Activated T-cell treated with anti-CD3 and anti-CD28 coated beads, Interleukin-2, amount 50 U/mL, for 24 hours (primary cell): ENCODE measurements around the gene SORL1-AS1.
A peak's percentile ranks its signal among the peaks of the same experiment; 100 is the strongest.
"Not testable (repeated sequence)": the region's sequence is repeated elsewhere in the genome, so short reads cannot be mapped to it uniquely, and the experiment has no call there.

Experiments used
- DNase-seq: peaks from one replicate; pipeline ENCODE4 v3.0.0-alpha.2; 2020
- H3K27ac Mint-ChIP-seq: 2 replicates; pipeline ENCODE4 v1.8.0; 2020; ENCODE audit warnings: mild to moderate bottlenecking, mixed read lengths
- H3K27me3 Mint-ChIP-seq: 2 replicates; pipeline ENCODE4 v1.8.0; 2020; ENCODE audit warnings: mixed read lengths
- H3K36me3 Mint-ChIP-seq: 2 replicates; pipeline ENCODE4 v1.8.0; 2020; ENCODE audit warnings: low read depth, mixed read lengths
- H3K4me1 Mint-ChIP-seq: 2 replicates; pipeline ENCODE4 v1.8.0; 2020; ENCODE audit warnings: low read depth, mixed read lengths
- H3K4me3 Mint-ChIP-seq: 2 replicates; pipeline ENCODE4 v1.8.0; 2020; ENCODE audit warnings: mild to moderate bottlenecking, moderate library complexity, mixed read lengths
- H3K9me3 Mint-ChIP-seq: 2 replicates; pipeline ENCODE4 v1.8.0; 2020; ENCODE audit warnings: mixed read lengths

SORL1-AS1 gene

DNA sequence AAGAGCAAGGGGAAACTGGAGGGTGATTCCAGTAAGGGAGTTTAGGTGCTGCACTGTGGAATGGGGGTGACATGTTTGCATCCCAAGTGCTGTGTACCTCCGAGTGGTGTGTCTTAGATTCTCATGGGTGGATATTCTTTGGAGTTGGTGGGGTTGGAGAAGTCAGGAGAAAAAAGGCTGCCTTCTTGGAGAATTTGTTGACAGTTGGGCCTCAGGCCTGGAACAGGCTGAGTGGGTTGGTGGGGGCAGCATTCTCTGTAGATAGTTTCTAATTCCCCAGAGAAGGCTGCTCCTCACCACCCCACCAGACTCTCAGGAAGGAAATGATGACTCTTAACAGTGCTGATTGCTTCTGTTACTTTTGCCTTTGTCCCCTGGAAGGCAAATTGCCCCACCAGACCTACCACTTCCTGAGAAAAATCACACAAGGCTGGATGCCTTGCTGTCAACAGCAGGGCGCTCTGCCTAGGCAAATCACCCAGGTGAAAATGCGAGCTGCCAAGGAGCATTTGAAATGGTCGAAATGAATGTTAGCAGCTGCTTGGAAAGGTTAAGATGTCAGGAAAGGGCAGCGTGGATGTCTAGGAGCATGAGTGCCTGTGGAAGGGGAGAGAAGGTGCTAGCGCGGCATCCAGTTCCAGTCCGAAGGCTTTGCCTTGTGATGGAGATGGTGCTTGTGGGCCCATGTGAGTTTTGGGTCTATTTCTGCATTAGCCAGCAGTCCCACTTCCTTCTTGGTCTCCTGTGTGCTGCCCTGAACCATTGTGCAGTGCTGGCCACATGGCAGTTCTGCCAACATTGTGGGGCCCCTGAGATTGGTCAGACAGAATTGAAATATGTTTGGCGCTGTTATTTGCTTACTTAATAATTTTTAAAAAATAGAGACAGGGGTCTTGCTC is 29.7 kb upstream of the SORL1-AS1 start:
- H3K36me3 Mint-ChIP-seq: peaks cover 54% of the 10 kb centered on the region
- no peaks in the 10 kb centered on the region for H3K27me3 Mint-ChIP-seq
- H3K4me3 Mint-ChIP-seq: peak overlapping the region; percentile 64
- no peaks in the 10 kb centered on the region for H3K9me3 Mint-ChIP-seq
- H3K4me1 Mint-ChIP-seq: peaks cover 73% of the 10 kb centered on the region
- peak; percentile 67 for DNase-seq
- H3K27ac Mint-ChIP-seq: peak overlapping the region; percentile 93

DNA sequence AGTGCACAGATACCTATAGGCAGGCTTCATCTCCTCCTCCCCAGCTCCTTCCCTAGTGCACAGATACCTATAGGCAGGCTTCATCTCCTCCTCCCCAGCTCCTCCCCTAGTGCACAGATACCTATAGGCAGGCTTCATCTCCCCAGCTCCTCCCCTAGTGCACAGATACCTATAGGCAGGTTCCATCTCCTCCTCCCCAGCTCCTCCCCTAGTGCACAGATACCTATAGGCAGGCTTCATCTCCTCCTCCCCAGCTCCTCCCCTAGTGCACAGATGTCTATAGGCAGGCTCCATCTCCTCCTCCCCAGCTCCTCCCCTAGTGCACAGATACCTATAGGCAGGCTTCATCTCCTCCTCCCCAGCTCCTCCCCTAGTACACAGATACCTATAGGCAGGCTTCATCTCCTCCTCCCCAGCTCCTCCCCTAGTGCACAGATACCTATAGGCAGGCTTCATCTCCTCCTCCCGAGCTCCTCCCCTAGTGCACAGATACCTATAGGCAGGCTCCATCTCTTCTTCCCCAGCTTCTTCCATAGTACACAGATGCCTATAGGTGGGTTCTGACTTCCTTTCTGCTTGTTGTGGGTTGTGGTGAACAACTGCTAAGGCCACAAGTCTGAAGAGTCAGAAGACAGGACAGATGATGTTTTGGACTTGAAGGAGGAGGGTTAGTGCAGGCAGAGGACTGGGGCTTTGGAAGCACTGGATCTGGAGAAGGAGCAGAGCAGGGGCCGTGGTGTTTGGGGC is 28.9 kb upstream of the SORL1-AS1 start:
- Mint-ChIP-seq H3K36me3 (peaks cover 53% of the 10 kb centered on the region), H3K4me1 (peaks cover 77% of the 10 kb centered on the region), H3K4me3 (peak overlapping the region; percentile 64), H3K27ac (peak overlapping the region; percentile 93)
- not testable (repeated sequence) for DNase-seq, H3K9me3 Mint-ChIP-seq, H3K27me3 Mint-ChIP-seq

GRCh38 chr11:121479698-121480238 is 27.0 kb upstream of the SORL1-AS1 start:
- no peak for DNase-seq
- peaks cover 53% of the 10 kb centered on the region for H3K36me3 Mint-ChIP-seq
- no peak overlapping the region for H3K4me3 Mint-ChIP-seq
- peak overlapping the region; percentile 16 for H3K27ac Mint-ChIP-seq
- H3K27me3 Mint-ChIP-seq: no peaks in the 10 kb centered on the region
- peaks cover 80% of the 10 kb centered on the region for H3K4me1 Mint-ChIP-seq
- H3K9me3 Mint-ChIP-seq: no peaks in the 10 kb centered on the region

DNA sequence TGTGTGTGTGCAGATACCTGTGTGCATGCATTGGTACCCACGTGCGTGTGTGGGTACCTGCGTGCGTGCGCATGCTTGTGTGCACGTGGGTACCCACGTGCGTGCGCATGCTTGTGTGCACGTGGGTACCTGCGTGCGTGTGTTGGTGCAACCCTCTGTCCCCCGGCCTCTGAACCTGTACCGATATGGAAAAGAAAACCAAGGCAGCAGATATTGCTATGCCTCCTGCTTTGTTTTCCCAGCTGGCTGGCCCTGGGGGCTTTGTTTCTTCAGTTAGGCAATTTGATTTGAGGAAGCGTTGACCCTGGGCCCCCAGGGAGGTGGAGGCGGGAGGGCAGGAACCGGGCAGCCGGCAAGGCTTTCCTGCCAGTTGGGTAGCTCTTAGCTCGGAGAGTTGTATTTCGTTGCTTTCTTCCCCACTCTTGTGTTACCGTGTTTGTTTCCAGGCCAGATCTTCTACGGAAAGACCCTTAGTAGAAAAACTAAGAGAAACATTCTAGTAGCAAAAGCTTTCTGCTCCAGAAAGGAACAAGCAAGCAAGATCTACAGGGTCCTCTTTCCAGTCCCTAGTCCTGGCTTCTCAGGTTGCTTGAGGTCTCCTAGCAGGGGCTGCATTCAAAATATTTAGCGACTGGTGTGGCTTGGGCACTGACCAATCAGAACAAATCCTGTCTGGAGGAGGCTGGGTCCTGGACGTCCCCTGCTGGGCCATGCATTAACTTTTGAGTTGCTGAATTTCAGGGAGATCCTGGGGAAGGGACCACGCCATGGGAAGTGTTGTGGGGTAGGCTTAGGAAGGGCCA is 26.3 kb upstream of the SORL1-AS1 start:
- H3K27ac Mint-ChIP-seq: peak overlapping the region; percentile 16
- H3K4me1 Mint-ChIP-seq: peaks cover 82% of the 10 kb centered on the region
- H3K4me3 Mint-ChIP-seq: no peak overlapping the region
- H3K36me3 Mint-ChIP-seq: peaks cover 53% of the 10 kb centered on the region
- H3K27me3 Mint-ChIP-seq: no peaks in the 10 kb centered on the region
- H3K9me3 Mint-ChIP-seq: no peaks in the 10 kb centered on the region
- no peak for DNase-seq

GRCh38 chr11:121478226-121478894 is 25.6 kb upstream of the SORL1-AS1 start:
- H3K27ac Mint-ChIP-seq: peak overlapping the region; percentile 18
- no peaks in the 10 kb centered on the region for H3K27me3 Mint-ChIP-seq
- no peak for DNase-seq
- peaks cover 50% of the 10 kb centered on the region for H3K36me3 Mint-ChIP-seq
- peaks cover 81% of the 10 kb centered on the region for H3K4me1 Mint-ChIP-seq
- H3K9me3 Mint-ChIP-seq: no peaks in the 10 kb centered on the region
- H3K4me3 Mint-ChIP-seq: no peak overlapping the region

DNA sequence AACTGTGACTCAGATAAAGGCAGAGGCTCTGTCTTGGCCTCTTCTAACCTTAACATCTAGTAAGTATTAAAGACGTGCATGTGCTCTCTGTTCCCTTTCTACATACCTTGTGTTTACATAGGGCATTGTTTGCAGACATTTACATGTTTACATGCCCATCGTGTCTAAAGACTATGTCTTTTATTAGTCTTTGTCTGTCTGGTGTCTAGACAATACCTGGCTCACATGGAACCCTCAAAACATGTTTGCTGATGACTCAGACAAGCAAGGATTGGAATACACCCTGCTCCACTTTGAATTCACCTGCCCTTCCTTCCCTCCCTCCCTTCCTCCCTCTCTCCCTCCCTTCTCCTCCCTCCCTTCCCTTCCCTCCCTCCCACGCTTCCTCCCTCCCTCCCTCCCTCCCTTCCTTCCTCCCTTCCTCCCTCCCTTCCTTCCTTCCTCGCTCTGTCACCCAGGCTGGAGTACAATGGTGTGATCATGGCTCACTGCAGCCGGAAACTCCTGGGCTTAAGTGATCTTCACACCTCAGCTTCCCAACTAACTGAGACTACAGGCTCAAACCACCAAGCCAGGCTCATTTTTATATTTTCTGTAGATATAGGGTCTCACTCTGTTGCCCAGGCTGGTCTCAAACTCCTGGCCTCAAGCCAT is 23.7 kb upstream of the SORL1-AS1 start:
- no peaks in the 10 kb centered on the region for H3K27me3 Mint-ChIP-seq
- peak overlapping the region; percentile 80 for H3K27ac Mint-ChIP-seq
- H3K4me3 Mint-ChIP-seq: no peak overlapping the region
- peaks cover 65% of the 10 kb centered on the region for H3K36me3 Mint-ChIP-seq
- peaks cover 83% of the 10 kb centered on the region for H3K4me1 Mint-ChIP-seq
- no peak for DNase-seq
- H3K9me3 Mint-ChIP-seq: no peaks in the 10 kb centered on the region

DNA sequence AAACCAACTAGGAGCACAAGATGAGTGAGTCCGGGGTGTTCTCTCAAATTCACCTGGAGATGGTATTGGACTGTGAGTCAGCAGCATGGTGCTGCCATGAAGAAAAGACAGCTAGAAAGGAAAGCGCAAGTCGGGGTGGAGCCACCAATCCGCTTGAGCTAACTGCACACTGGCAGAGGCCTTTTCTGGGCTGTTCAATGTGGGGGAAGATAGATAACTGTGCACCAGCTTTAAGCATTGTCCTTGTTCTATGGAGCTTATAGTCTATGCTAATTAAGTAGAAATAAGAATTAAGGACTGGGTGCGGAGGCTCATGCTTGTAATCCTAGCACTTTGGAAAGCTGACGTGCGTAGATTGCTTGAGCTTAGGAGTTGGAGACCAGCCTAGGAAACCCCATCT is 21.9 kb upstream of the SORL1-AS1 start:
- peaks cover 92% of the 10 kb centered on the region for H3K4me1 Mint-ChIP-seq
- peak overlapping the region; percentile 57 for H3K27ac Mint-ChIP-seq
- no peaks in the 10 kb centered on the region for H3K9me3 Mint-ChIP-seq
- no peak for DNase-seq
- no peaks in the 10 kb centered on the region for H3K27me3 Mint-ChIP-seq
- peaks cover 78% of the 10 kb centered on the region for H3K36me3 Mint-ChIP-seq
- H3K4me3 Mint-ChIP-seq: no peak overlapping the region

DNA sequence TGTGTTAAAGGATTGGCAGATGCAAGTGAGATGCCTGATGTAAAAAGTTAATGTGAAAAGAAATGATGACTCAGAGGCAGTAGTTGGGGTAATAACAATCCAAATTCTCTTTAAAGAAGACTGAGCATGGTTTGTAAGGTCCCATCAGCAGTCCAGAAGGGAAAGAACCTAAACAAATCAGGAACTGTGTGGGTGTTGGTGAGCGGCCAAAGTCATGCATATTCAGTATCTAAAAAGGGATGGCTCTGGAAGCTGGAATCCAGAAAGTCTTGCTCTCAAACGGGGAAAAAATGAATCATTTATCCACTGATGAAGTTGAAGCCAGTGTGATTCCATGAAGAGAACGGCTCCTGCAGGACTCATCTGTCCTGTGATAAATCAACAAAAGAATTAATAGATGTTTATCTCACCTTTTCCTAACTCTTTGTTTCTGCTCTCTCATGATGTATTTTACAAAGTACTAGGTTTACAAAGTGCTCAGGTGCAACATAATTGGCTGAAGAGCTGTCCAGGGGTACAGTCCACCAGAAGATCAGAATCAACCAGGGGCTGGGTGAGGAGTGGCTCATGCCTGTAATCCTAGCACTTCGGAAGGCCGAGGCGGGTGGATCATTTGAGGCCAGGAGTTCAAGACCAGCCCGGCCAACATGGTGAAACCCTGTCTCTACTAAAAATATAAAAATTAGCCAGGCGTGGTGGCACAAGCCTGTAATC is 20.5 kb upstream of the SORL1-AS1 start:
- H3K27me3 Mint-ChIP-seq: no peaks in the 10 kb centered on the region
- no peaks in the 10 kb centered on the region for H3K9me3 Mint-ChIP-seq
- peaks cover 73% of the 10 kb centered on the region for H3K36me3 Mint-ChIP-seq
- H3K4me1 Mint-ChIP-seq: peaks cover 93% of the 10 kb centered on the region
- peak overlapping the region; percentile 86 for H3K27ac Mint-ChIP-seq
- no peak for DNase-seq
- peak overlapping the region; percentile 8 for H3K4me3 Mint-ChIP-seq

- peak overlapping the region; percentile 86 for H3K27ac Mint-ChIP-seq
- H3K27me3 Mint-ChIP-seq: no peaks in the 10 kb centered on the region
- H3K36me3 Mint-ChIP-seq: peaks cover 69% of the 10 kb centered on the region
- peak overlapping the region; percentile 8 for H3K4me3 Mint-ChIP-seq
- peaks cover 96% of the 10 kb centered on the region for H3K4me1 Mint-ChIP-seq
- H3K9me3 Mint-ChIP-seq: no peaks in the 10 kb centered on the region
- DNase-seq: no peak
Measured at GRCh38 chr11:121472312-121472711, 19.5 kb upstream of the SORL1-AS1 start.

- DNase-seq: no peak
- H3K4me3 Mint-ChIP-seq: no peak overlapping the region
- H3K9me3 Mint-ChIP-seq: no peaks in the 10 kb centered on the region
- H3K27ac Mint-ChIP-seq: peak overlapping the region; percentile 86
- no peaks in the 10 kb centered on the region for H3K27me3 Mint-ChIP-seq
- H3K36me3 Mint-ChIP-seq: peaks cover 61% of the 10 kb centered on the region
- peaks cover 97% of the 10 kb centered on the region for H3K4me1 Mint-ChIP-seq
Measured at GRCh38 chr11:121471167-121471566, 18.4 kb upstream of the SORL1-AS1 start.

DNA sequence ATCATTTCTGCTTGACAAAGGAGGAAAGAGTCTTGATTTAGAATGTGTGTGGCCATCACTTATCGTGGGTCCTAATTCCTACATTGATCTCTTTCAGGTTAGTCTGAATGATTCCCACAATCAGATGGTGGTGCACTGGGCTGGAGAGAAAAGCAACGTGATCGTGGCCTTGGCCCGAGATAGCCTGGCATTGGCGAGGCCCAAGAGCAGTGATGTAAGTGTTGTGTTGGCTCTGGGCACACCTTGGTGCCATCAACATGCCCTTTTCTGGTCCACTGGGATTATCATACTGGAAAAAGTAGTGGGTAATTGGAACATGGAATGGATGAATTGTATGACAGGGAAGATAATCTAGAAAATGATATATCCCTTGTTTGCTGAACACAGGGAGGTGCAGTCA is 17.1 kb upstream of the SORL1-AS1 start:
- Mint-ChIP-seq H3K27ac (peak overlapping the region; percentile 99), H3K27me3 (no peaks in the 10 kb centered on the region), H3K9me3 (no peaks in the 10 kb centered on the region), H3K36me3 (peaks cover 50% of the 10 kb centered on the region), H3K4me3 (no peak overlapping the region), H3K4me1 (peaks cover 97% of the 10 kb centered on the region)
- DNase-seq: no peak

- Mint-ChIP-seq H3K4me1 (peaks cover 98% of the 10 kb centered on the region), H3K36me3 (peaks cover 39% of the 10 kb centered on the region), H3K27me3 (no peaks in the 10 kb centered on the region), H3K27ac (peak overlapping the region; percentile 99), H3K4me3 (peak overlapping the region; percentile 67), H3K9me3 (no peaks in the 10 kb centered on the region)
- DNase-seq: peak; percentile 82
Measured at GRCh38 chr11:121467965-121468364, 15.2 kb upstream of the SORL1-AS1 start.

DNA sequence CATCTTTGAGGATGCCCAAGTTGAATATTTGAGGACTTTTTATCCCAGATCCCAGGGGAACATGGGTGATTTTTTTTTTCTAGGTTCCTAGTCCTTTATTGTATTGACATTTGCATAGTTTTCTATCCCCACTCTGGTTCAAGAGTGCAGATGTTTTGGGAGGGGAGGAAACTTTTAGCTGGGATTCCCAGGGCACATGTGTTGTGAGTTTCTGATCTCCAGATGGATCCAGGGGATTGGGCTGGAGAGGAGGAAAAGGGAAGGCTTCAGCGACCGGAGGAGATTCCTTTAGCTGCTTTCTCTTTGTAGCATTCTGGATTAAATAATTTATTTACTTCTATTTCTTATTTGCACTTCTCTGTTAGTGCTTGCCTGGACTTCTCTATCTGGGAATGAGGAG is 14.7 kb upstream of the SORL1-AS1 start:
- Mint-ChIP-seq H3K4me1 (peaks cover 98% of the 10 kb centered on the region), H3K4me3 (peak overlapping the region; percentile 67), H3K27me3 (no peaks in the 10 kb centered on the region), H3K36me3 (peaks cover 36% of the 10 kb centered on the region), H3K27ac (peak overlapping the region; percentile 99), H3K9me3 (no peaks in the 10 kb centered on the region)
- no peak for DNase-seq
